Endometrial microvascular endothelial cells (primary cell): ENCODE measurements around the gene GALK1. TPM values are rescaled to one million over a fixed set of nuclear protein-coding genes. Genes with fewer than 3 reads are reported as not detected.

Source experiments
- total RNA-seq: library from RNA; depleted of rRNA; stranded (reverse); fragments of >200 nt; gene quantifications from one replicate; pipeline ENCODE4 v1.2.3, GENCODE V29; 2015; ENCODE audit errors: inconsistent ontology term

Gene GALK1
- total RNA-seq, 1 donor from 2014 or later, result 65.8 TPM

Other genes with a start within 250 kb of the GALK1 start
- gene CASKIN2, start 249.7 kb downstream of the GALK1 start, total RNA-seq, result 24.1 TPM
- gene TSEN54, start 248.7 kb downstream of the GALK1 start, total RNA-seq, result 54.8 TPM
- gene LLGL2, start 239.5 kb downstream of the GALK1 start, total RNA-seq, result 1.2 TPM
- gene MYO15B, start 177.4 kb downstream of the GALK1 start, total RNA-seq, result under 0.01 TPM
- gene SMIM5, start 131.8 kb downstream of the GALK1 start, total RNA-seq, result not detected
- 9.8 TPM for gene RECQL5, start 98.0 kb downstream of the GALK1 start, total RNA-seq
- 107 TPM for gene SAP30BP, start 97.9 kb downstream of the GALK1 start, total RNA-seq
- 2.4 TPM for gene ITGB4, start 43.7 kb downstream of the GALK1 start, total RNA-seq
- 53.0 TPM for gene UNK, start 19.6 kb upstream of the GALK1 start, total RNA-seq
- 0.09 TPM for gene UNC13D, start 79.2 kb upstream of the GALK1 start, total RNA-seq
- gene WBP2, start 90.1 kb upstream of the GALK1 start, total RNA-seq, result 50.3 TPM
- gene TRIM47, start 113.4 kb upstream of the GALK1 start, total RNA-seq, result 53.3 TPM
- 26.3 TPM for gene TRIM65, start 131.8 kb upstream of the GALK1 start, total RNA-seq
- gene MRPL38, start 139.7 kb upstream of the GALK1 start, total RNA-seq, result 44.7 TPM
- 6.8 TPM for gene FBF1, start 175.8 kb upstream of the GALK1 start, total RNA-seq
- gene ACOX1, start 214.0 kb upstream of the GALK1 start, total RNA-seq, result 41.9 TPM
- 17.7 TPM for gene TEN1, start 214.0 kb upstream of the GALK1 start, total RNA-seq
- 1.3 TPM for gene CDK3, start 235.7 kb upstream of the GALK1 start, total RNA-seq